Fibroblast of skin of right quadriceps (primary cell): ENCODE data around the gene GLIS1.

Experiments used
- DNase-seq: peaks from one replicate; pipeline ENCODE4 v3.0.0-alpha.2; 2013

GLIS1 gene

DNA sequence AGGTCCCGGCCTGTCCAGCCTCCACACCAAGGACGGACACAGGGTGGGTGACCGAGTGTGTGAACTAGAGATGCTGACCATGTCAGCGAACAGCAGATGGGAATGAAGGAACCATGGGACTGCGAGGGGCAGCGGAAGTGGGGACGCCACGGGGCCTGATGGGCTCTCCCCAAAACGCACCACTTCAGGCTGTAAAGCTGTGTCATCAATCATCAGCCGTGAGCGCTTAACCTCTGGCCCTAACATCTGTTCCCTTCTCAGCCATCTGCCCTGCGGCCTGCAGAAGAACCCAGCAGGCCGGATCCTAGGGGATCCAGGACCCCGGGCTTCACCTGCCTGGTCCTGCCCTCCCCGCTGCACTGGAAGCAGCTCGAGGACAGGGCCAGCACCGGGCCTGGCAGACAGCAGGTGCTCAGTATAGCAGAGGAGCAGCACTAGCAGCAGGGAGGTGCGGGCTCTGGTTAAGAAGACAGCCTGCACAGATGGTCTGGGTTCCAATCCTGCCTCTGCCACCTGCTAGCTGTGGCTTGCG is 221.1 kb downstream of the GLIS1 start:
- DNase-seq, result no peak

- no peak for DNase-seq
Observed at GRCh38 chr1:53517109-53517508, 221.9 kb downstream of the GLIS1 start.

- DNase-seq, result no peak
Observed at GRCh38 chr1:53516181-53516580, 222.8 kb downstream of the GLIS1 start.

DNA sequence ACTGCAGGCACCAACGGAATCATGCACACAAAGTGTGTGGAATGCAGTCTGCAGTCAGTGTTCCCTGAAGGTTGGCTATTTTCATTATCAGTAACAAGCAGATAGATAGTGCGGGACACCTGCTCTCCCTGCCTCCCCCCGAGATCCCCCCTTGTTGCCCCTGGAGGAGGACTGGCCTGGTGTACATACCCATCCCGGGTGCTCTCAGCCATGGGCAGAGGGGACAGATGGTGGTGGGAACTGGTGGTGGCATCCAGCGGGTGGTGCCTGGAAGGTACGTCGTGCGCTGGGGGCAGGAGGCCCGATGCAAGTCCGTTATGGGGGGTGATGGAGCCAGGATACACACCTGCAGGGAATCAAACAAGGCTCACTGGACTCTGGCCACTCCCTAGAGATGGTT is 224.5 kb downstream of the GLIS1 start:
- DNase-seq, result no peak

GRCh38 chr1:53513846-53514245 is 225.1 kb downstream of the GLIS1 start:
- DNase-seq, result no peak

- no peak for DNase-seq
Observed at GRCh38 chr1:53512807-53513755, 225.9 kb downstream of the GLIS1 start.

DNA sequence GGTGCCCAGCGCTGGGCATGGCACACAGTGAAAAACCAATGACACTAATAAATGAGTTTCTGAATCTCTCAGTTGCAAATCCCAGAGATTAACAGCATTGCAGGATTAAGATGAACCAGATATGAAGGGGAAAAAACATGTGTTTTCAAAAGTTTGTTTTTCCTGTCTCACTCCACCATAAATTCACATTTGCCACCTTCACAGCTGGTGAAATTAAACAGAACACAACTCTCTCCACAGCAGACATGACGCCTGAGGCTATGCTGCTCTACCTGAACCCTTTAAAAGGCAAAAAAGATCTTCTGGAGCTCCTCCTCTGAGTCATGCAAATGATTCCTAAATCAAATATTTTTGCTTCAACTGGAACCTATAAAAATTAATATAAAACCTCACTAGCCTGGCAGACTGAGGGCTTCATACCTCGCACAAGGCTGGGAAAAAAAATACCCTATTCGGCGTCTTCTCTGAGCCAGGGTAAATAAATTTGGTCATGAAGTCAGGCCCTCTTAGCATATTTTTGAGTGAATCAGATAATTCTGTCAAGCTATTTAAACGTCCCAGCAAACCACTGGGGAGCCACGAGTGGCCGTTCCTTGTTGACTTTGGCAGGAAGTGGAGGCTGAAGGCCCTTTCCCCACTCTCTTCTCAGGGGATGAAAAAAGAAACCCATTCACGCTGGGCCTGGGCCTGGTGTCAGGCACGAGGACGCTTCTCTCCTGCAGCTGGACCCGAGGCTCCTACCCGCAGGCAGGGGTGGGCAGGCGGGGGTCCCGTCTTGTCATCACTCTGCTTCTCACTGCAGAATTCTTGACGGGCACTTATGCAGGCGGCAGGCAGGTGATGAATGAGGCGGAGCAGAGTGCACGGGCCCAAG is 226.8 kb downstream of the GLIS1 start:
- DNase-seq, result peak; percentile 77

DNA sequence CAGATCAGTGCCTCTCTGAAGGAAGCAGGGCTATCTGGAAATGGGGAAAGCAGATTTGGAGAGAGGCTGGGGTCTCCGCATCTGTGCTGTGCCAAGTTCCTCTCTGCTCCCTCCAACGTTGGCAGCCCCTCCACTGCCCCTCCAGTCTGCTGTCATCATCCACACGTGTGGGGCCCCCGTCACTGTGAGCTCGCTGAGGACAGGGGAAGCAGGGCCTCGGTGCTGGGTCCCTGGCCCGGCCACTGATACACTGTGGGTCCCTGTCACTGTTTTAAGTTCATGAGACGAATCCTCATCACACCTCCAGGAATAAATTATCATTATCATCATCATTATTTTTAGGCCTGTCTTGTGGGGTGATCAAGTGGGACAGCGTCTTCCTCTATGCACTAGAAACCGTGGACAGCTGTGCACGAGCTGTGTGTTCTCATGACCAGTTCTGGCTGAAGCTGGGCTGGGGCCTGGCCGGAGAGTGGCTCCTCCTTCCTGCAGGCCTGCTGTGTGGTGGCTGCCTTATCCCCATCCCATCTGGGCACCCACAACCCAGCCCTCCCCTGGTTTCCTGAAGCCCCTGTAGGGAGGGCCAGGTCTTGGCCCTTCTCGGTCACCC is 227.5 kb downstream of the GLIS1 start:
- DNase-seq, result no peak

GRCh38 chr1:53510215-53510614 is 228.7 kb downstream of the GLIS1 start:
- no peak for DNase-seq

DNA sequence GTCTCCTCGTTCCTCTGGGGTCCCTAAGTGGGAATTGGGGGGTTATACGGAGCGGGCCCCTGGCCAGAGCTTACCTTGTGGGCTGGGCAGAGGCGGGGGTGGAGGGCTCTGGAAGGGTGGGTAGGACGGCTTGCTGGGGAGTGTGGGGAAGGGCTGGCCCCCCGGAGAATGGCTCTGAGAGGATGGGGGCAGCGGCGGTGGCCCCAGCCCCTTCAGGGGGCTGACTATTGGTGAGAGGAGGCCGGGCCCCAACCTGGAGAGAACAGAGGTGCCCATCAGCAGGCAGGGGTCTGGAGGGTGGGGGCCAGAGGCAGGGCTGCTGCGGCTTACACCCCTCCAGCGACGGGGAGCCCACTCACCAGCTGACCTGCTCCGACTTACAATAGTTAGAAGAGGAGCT is 229.2 kb downstream of the GLIS1 start:
- no peak for DNase-seq

DNA sequence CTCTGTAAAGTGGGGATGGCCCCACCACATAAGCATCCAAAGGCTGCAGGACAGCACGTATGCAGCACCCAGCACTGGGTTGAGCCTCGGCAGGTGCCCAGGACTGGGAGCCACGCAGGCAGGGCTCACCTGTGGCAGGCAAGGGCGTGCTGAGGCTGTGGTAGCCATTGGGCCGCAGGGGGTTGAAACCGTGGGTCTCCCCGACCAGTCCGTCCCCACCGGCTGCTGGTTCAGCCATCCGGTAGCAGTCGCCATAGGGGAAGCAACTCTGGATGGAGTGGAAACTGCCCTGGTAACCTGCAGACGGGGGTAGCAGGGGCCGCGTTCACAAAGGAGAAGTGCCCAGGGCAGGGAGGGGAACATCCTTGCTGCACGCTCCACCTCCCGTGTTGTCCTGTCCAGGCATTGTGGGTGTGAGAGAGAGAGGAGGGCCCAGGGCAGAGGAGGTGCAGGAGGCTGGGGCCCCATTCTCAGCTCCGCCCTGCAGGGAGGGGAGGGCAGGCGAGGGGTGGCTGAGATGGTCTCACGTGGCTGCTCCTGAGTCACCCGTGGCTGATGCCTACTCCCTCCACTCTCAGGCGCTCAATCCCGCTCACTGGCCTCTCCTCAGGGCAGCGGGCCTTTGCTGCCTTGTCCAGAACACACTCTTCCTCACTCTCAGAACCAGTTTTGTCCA is 229.8 kb downstream of the GLIS1 start:
- no peak for DNase-seq

- no peak for DNase-seq
Observed at GRCh38 chr1:53508056-53508990, 230.6 kb downstream of the GLIS1 start.

GRCh38 chr1:53507116-53507820 is 231.7 kb downstream of the GLIS1 start:
- DNase-seq, result no peak

DNA sequence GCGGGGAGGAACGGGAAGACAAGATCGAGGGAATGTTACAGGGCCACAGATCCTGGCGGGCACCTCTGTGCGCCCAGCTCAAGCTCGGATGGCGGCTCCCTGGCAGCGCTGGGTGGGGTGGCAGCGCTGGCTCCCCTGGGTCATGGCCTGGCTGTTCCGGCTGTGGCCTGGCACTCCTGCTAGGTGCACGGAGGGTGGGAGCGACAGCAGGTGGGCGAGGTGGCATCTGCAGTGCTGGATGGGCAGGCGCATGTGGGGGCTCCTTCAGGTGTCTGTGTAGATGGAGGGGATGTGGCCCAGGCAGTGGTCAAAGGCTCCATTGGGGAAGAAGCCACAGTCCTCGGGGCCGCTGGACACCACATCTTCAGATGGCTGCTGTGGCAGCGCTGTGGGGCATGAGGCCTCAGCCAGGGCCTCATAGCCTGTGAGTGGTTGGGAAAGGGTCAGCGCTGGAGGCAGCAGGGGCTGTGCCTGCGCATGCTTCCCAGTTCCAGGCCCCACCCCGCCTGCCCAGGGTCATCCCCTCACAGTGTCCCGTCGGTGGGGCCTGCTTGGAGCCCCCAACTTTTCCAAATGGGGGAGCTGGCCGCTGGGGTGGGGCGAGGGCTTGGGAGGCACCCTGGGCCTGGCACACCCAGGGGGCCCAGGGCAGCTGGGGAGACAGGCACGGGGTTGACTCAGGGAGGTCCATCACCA is 232.5 kb downstream of the GLIS1 start:
- DNase-seq, result no peak

DNA sequence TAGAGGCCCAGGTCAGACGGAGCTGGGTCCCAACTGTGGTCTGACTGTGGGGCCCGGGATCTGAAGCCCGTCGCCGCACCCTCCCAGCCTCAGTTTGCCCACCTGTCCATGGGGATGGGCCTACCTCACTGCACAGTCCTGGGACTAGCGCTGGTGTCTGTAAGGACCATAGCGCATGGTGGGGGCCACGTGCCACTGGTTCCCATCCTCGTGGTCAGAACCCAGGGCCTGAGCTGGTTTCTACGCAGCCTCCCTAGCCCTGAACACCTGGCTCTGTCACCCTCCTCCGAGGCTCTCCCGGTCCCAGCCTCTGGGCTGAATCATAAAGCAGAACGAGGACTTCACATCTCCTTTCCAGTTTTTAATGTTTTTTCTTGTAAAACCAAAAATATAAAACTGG is 233.1 kb downstream of the GLIS1 start:
- no peak for DNase-seq

DNA sequence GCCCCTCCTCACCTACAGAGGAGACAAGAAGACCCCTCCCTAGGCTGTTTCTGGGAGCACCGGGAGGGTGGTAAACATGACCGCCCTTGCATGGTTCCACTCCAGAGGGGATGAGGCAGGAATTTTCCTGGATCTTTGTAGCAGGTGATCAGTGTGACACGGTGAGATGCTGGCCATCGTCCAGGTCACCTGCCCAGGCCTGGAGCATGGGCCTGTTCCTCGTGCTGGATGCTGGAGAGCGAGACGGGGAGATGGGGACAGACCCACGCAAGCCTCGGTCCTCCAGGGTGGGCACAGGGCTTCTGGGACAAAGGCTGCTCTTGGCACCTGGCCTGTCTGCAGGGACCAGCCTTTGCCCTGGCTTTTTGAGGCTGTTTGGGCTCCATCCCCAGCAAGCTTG is 233.6 kb downstream of the GLIS1 start:
- DNase-seq, result no peak

DNA sequence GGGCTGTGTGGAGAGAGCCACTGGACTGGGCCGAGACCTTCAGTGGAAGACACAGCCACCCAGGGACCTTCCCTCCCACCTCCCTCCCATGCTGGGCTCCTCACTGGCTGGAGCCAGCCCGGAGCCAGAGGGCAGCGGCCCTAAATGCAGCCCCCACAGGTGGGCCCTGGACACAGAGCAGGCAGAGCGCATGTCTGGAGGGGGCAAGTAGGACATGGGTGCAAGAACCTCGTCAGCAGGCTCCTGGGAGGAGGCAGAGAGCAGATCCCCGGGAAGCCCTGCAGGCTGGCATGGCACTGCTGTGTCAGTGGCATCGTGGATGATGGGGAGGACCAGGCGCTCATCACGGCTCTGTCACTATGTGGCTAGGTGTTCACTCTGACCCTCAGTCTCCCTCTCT is 234.1 kb downstream of the GLIS1 start:
- no peak for DNase-seq

- DNase-seq, result peak; percentile 20
Observed at GRCh38 chr1:53503433-53504217, 235.3 kb downstream of the GLIS1 start.
